Loucy (cell line): ENCODE results near the gene PHEX.

ENCODE experiments used
- H2AFZ ChIP-seq: fragments of 200-600 bp; sonication (generic); 2 replicates; pipeline ENCODE4 v1.6.0; 2016; ENCODE audit warnings: antibody characterized with exemption, mild to moderate bottlenecking, low read length, moderate library complexity
- H3F3A ChIP-seq: fragments of 200-600 bp; 2 replicates; pipeline ENCODE4 v1.6.0; 2016; ENCODE audit warnings: antibody characterized with exemption, low read depth, mild to moderate bottlenecking
- H3K27me3 ChIP-seq: fragments of 200-600 bp; sonication (generic); 2 replicates; pipeline ENCODE4 v1.6.1; 2014; ENCODE audit warnings: low read length, mild to moderate bottlenecking; ENCODE audit not compliant: insufficient read depth, poor library complexity, severe bottlenecking
- H3K36me3 ChIP-seq: fragments of 200-600 bp; sonication (generic); 2 replicates; pipeline ENCODE4 v1.6.1; 2016; ENCODE audit warnings: low read length; ENCODE audit not compliant: insufficient read depth
- H3K4me1 ChIP-seq: fragments of 200-600 bp; sonication (generic); 2 replicates; pipeline ENCODE4 v1.5.1; 2014; ENCODE audit warnings: low read length, mild to moderate bottlenecking; ENCODE audit not compliant: insufficient read depth, poor library complexity, severe bottlenecking
- H3K4me2 ChIP-seq: fragments of 200-600 bp; sonication (generic); 2 replicates; pipeline ENCODE4 v1.6.0; 2014; ENCODE audit warnings: antibody characterized with exemption, low read length, low read depth, mild to moderate bottlenecking; ENCODE audit not compliant: poor library complexity, severe bottlenecking
- H3K4me3 ChIP-seq: fragments of 200-600 bp; sonication (generic); 2 replicates; pipeline ENCODE4 v1.5.1; 2014; ENCODE audit warnings: low read length, mild to moderate bottlenecking, mixed read lengths; ENCODE audit not compliant: poor library complexity, severe bottlenecking
- H3K79me2 ChIP-seq: fragments of 200-600 bp; sonication (generic); 2 replicates; pipeline ENCODE4 v1.6.1; 2014; ENCODE audit warnings: low read length; ENCODE audit not compliant: insufficient read depth
- H3K9ac ChIP-seq: fragments of 200-600 bp; sonication (generic); 2 replicates; pipeline ENCODE4 v1.6.0; 2014; ENCODE audit warnings: mild to moderate bottlenecking, low read depth, low read length, moderate library complexity; ENCODE audit not compliant: poor library complexity, severe bottlenecking
- H3K9me2 ChIP-seq: fragments of 200-600 bp; sonication (generic); replicated peaks from 2 replicates; pipeline ENCODE4 v1.6.1; 2016; ENCODE audit warnings: low read depth, low read length, mixed read lengths
- H3K9me3 ChIP-seq: fragments of 200-600 bp; sonication (generic); 2 replicates; pipeline ENCODE4 v1.6.1; 2014; ENCODE audit warnings: mild to moderate bottlenecking, antibody characterized with exemption, low read length, low read depth; ENCODE audit not compliant: insufficient read depth
- H4K20me1 ChIP-seq: fragments of 200-600 bp; sonication (generic); 2 replicates; pipeline ENCODE4 v1.6.0; 2014; ENCODE audit warnings: antibody characterized with exemption, low read length, mild to moderate bottlenecking; ENCODE audit not compliant: insufficient read depth, poor library complexity, severe bottlenecking
- EZH2phosphoT487 ChIP-seq: fragments of 200-600 bp; IDR thresholded peaks from 2 replicates; pipeline ENCODE4 v1.6.1; 2018; ENCODE audit warnings: antibody characterized with exemption, mild to moderate bottlenecking, moderate library complexity, borderline replicate concordance
- TF ChIP-seq, protein P1 (sequence below): fragments of 200-600 bp; sonication (generic); conservative IDR thresholded peaks from 2 replicates; pipeline ENCODE4 v1.5.1; 2014; ENCODE audit warnings: mild to moderate bottlenecking, antibody characterized with exemption, low read length

The PHEX gene

DNA sequence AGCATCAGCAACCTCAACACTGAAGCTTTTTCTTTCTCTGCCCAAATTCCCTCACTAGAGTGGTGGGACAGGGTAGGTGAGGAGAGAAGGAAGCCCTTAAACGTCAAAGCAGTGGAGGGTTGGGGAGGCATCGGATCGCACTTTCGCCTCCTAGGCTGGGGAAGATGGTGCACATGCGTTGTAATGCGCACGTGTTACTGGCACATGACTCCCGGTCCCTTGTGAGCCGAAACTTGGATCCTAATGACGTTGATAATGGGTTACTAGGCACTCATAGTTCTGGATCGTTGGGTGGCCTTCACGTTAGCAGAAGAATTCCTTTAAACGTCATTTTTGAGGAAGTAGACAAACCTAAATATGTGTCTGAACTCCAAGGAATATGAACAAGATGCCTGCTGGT is 240.5 kb downstream of the PHEX start, which contains the start of gene CBLL2:
Gene CBLL2, plus strand, starts transcription at position 301 of the 400 bp plus-strand sequence. Its CDS starts 79 bp downstream, at position 380.
- H3K36me3 ChIP-seq = no peaks in the 10 kb centered on the region
- H3K4me1 ChIP-seq = no peaks in the 10 kb centered on the region
- H3K9me2 ChIP-seq = no peaks in the 10 kb centered on the region
- H3K9ac ChIP-seq = no peak within 1 kb of the TSS
- H2AFZ ChIP-seq = no peak within 1 kb of the TSS
- H3F3A ChIP-seq = no peaks in the 10 kb centered on the region
- no peaks in the 10 kb centered on the region for H3K27me3 ChIP-seq
- TF ChIP-seq, protein P1, sequence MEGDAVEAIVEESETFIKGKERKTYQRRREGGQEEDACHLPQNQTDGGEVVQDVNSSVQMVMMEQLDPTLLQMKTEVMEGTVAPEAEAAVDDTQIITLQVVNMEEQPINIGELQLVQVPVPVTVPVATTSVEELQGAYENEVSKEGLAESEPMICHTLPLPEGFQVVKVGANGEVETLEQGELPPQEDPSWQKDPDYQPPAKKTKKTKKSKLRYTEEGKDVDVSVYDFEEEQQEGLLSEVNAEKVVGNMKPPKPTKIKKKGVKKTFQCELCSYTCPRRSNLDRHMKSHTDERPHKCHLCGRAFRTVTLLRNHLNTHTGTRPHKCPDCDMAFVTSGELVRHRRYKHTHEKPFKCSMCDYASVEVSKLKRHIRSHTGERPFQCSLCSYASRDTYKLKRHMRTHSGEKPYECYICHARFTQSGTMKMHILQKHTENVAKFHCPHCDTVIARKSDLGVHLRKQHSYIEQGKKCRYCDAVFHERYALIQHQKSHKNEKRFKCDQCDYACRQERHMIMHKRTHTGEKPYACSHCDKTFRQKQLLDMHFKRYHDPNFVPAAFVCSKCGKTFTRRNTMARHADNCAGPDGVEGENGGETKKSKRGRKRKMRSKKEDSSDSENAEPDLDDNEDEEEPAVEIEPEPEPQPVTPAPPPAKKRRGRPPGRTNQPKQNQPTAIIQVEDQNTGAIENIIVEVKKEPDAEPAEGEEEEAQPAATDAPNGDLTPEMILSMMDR = no peak
- no peak for TF ChIP-seq EZH2phosphoT487
- H4K20me1 ChIP-seq = no peaks in the 10 kb centered on the region
- H3K9me3 ChIP-seq = no peaks in the 10 kb centered on the region
- no peak within 1 kb of the TSS for H3K4me3 ChIP-seq
- H3K4me2 ChIP-seq = no peak within 1 kb of the TSS
- H3K79me2 ChIP-seq = no peaks in the 10 kb centered on the region

DNA sequence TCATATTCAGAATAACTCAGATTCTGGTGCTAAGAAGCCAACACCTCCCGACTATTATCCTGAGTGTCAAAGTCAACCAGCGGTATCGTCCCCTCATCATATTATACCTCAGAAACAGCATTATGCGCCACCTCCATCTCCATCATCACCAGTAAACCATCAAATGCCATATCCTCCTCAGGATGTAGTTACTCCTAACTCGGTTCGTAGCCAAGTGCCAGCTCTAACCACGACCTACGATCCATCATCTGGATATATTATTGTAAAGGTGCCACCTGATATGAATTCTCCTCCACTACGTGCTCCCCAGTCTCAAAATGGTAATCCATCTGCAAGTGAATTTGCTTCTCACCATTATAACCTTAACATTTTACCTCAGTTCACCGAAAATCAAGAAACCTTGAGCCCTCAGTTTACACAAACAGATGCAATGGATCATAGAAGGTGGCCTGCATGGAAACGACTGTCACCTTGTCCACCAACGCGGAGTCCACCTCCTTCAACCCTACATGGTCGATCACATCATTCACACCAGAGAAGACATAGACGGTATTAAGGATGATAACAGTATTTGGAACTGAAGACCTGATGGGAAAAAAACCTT is 241.7 kb downstream of the PHEX start:
- H3K27me3 ChIP-seq = no peaks in the 10 kb centered on the region
- no peaks in the 10 kb centered on the region for H3K4me1 ChIP-seq

DNA sequence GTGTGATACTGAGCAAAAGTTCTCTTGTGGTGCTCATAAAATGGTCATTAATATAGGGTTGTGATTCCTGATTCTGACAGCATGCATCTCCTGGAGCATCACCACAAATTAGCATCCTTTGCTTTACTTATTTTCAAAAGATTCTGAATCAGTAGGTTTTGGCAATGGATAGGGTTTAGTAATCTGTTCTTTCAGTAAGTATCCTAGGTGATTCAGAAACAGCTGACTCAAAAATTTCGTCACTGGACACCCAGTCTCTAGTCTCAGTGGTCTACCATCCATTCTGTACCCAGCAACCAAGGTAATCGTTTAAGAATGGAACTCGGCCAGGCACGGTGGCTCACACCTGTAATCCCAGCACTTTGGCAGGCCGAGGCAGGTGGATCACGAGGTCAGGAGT is 244.7 kb downstream of the PHEX start:
- Histone ChIP-seq H3K4me1 (no peaks in the 10 kb centered on the region), H3K4me2 (no peak overlapping the region), H4K20me1 (no peaks in the 10 kb centered on the region), H3K27me3 (no peaks in the 10 kb centered on the region), H2AFZ (no peak overlapping the region), H3K79me2 (no peaks in the 10 kb centered on the region), H3K9me2 (no peaks in the 10 kb centered on the region), H3K36me3 (no peaks in the 10 kb centered on the region), H3K9me3 (no peaks in the 10 kb centered on the region), H3F3A (no peaks in the 10 kb centered on the region), H3K9ac (no peak overlapping the region), H3K4me3 (no peak overlapping the region)
- TF ChIP-seq, protein P1 = no peak
- no peak for TF ChIP-seq EZH2phosphoT487

More for the DNA sequence above, 241.7 kb downstream of the PHEX start:
- no peaks in the 10 kb centered on the region for H3K36me3 ChIP-seq
- no peaks in the 10 kb centered on the region for H3K9me2 ChIP-seq
- H4K20me1 ChIP-seq = no peaks in the 10 kb centered on the region
- no peaks in the 10 kb centered on the region for H3K79me2 ChIP-seq
- no peaks in the 10 kb centered on the region for H3F3A ChIP-seq
- no peak overlapping the region for H3K4me3 ChIP-seq
- H3K9me3 ChIP-seq = no peaks in the 10 kb centered on the region
- TF ChIP-seq, protein P1 = no peak
- TF ChIP-seq EZH2phosphoT487 = no peak
- H2AFZ ChIP-seq = no peak overlapping the region
- no peak overlapping the region for H3K9ac ChIP-seq
- no peak overlapping the region for H3K4me2 ChIP-seq
